HEK293 (cell line): ENCODE measurements around the gene HSPB6.

ENCODE experiments used
- AEBP2 ChIP-seq: fragments of 450-650 bp; formaldehyde crosslinking; IDR thresholded peaks from 2 replicates; pipeline ENCODE4 v1.5.1; 2016; ENCODE audit warnings: missing biosample characterization, missing genetic modification characterization, borderline replicate concordance
- CTCF ChIP-seq: fragments of 450-650 bp; formaldehyde crosslinking; IDR thresholded peaks from 2 replicates; pipeline ENCODE4 v1.5.1; 2016; ENCODE audit warnings: missing biosample characterization, missing genetic modification characterization
- HIC1 ChIP-seq: fragments of 450-650 bp; formaldehyde crosslinking; IDR thresholded peaks from 2 replicates; pipeline ENCODE4 v1.5.1; 2016; ENCODE audit warnings: missing biosample characterization, missing genetic modification characterization
- PBX3 ChIP-seq: sonication (generic); formaldehyde crosslinking; IDR thresholded peaks from 2 replicates; pipeline ENCODE4 v1.8.1; 2022; ENCODE audit warnings: mild to moderate bottlenecking, moderate library complexity, missing genetic modification reagents
- YY1 ChIP-seq: fragments of 450-650 bp; formaldehyde crosslinking; IDR thresholded peaks from 2 replicates; pipeline ENCODE4 v1.5.1; 2018; ENCODE audit warnings: missing biosample characterization, missing genetic modification characterization
- ZBTB10 ChIP-seq: fragments of 450-650 bp; formaldehyde crosslinking; IDR thresholded peaks from 2 replicates; pipeline ENCODE4 v1.5.1; 2016; ENCODE audit warnings: missing biosample characterization, missing genetic modification characterization
- ZNF138 ChIP-seq: fragments of 450-650 bp; formaldehyde crosslinking; IDR thresholded peaks from 2 replicates; pipeline ENCODE4 v1.5.1; 2016; ENCODE audit warnings: missing biosample characterization, missing genetic modification characterization, borderline replicate concordance
- ZNF239 ChIP-seq: fragments of 450-650 bp; formaldehyde crosslinking; IDR thresholded peaks from 2 replicates; pipeline ENCODE4 v1.5.1; 2016; ENCODE audit warnings: missing biosample characterization, missing genetic modification characterization
- ZNF311 ChIP-seq: fragments of 450-650 bp; formaldehyde crosslinking; IDR thresholded peaks from 2 replicates; pipeline ENCODE4 v1.5.1; 2017; ENCODE audit warnings: missing biosample characterization, missing genetic modification characterization, borderline replicate concordance
- ZNF549 ChIP-seq: fragments of 450-650 bp; IDR thresholded peaks from 2 replicates; pipeline ENCODE4 v1.5.1; 2018; ENCODE audit warnings: missing biosample characterization, missing genetic modification characterization, mild to moderate bottlenecking, inconsistent platforms, moderate library complexity
- ZNF670 ChIP-seq: fragments of 450-650 bp; formaldehyde crosslinking; IDR thresholded peaks from 2 replicates; pipeline ENCODE4 v1.5.1; 2016; ENCODE audit warnings: missing biosample characterization, missing genetic modification characterization, low read depth

- no peak for TF ChIP-seq ZNF138 (tag by site-specific recombination)
- TF ChIP-seq HIC1 = no peak
- TF ChIP-seq ZNF239 (tag by site-specific recombination) = no peak
- no peak for TF ChIP-seq ZNF549 (tag by site-specific recombination)
- TF ChIP-seq CTCF = no peak
- no peak for TF ChIP-seq ZBTB10
- TF ChIP-seq AEBP2 = no peak
- TF ChIP-seq ZNF670 (tag by site-specific recombination) = no peak
- no peak for TF ChIP-seq ZNF311 (tag by site-specific recombination)
- no peak for TF ChIP-seq YY1
- no peak for TF ChIP-seq PBX3 (CRISPR knock-in tag)
Measured at GRCh38 chr19:35781650-35782049, 24.8 kb upstream of the HSPB6 start.
